Activated CD8-positive, alpha-beta memory T cell treated with anti-CD3 and anti-CD28 coated beads for 4 hours (primary cell): ENCODE measurements around the gene BRD1.

Experiments
- DNase-seq, 2 donors: peaks; one replicate each; pipeline ENCODE4 v3.0.0-alpha.2; 2020; ENCODE audit warnings: low read depth in 2 of 2

BRD1 gene

GRCh38 chr22:49827853-49828598 is at the start of gene BRD1:
Gene BRD1, minus strand, starts transcription at chr22:49827873. Its CDS starts 3,556 bp downstream, at chr22:49824317.
- DNase-seq: no peak

GRCh38 chr22:49873228-49873940 is 45.7 kb upstream of the BRD1 start:
- DNase-seq: no peak

GRCh38 chr22:49872347-49872746 is 44.7 kb upstream of the BRD1 start:
- no peak for DNase-seq

- DNase-seq: no peak
Observed at GRCh38 chr22:49871482-49871881, 43.8 kb upstream of the BRD1 start.

GRCh38 chr22:49869845-49870712 is 42.4 kb upstream of the BRD1 start:
- DNase-seq: no peak

- DNase-seq: no peak
Observed at GRCh38 chr22:49869086-49869830, 41.6 kb upstream of the BRD1 start.

GRCh38 chr22:49867303-49868265 is 39.9 kb upstream of the BRD1 start:
- DNase-seq: no peak

GRCh38 chr22:49866646-49867045 is 39.0 kb upstream of the BRD1 start:
- no peak for DNase-seq

- no peak for DNase-seq
Observed at GRCh38 chr22:49866134-49866533, 38.5 kb upstream of the BRD1 start.

- no peak for DNase-seq
Observed at GRCh38 chr22:49865156-49865555, 37.5 kb upstream of the BRD1 start.

- no peak for DNase-seq
Observed at GRCh38 chr22:49863931-49864330, 36.3 kb upstream of the BRD1 start.

GRCh38 chr22:49862496-49862776 is 34.8 kb upstream of the BRD1 start:
- no peak for DNase-seq

- DNase-seq: no peak
Observed at GRCh38 chr22:49861642-49862495, 34.2 kb upstream of the BRD1 start.

- no peak for DNase-seq
Observed at GRCh38 chr22:49858827-49859226, 31.2 kb upstream of the BRD1 start.

GRCh38 chr22:49856766-49857618 is 29.3 kb upstream of the BRD1 start:
- no peak for DNase-seq

- DNase-seq: no peak
Observed at GRCh38 chr22:49856343-49856742, 28.7 kb upstream of the BRD1 start.

GRCh38 chr22:49855251-49855911 is 27.7 kb upstream of the BRD1 start:
- DNase-seq: no peak
